ENCODE measurements around the gene UCK1.

- TF ChIP-seq CREB1 (IDR thresholded peaks at IDR 0.05): no peak
- TF ChIP-seq NRF1 (IDR thresholded peaks at IDR 0.05; ENCODE audit: low read depth, low read length): no peak
- no peak for TF ChIP-seq NANOG (IDR thresholded peaks at IDR 0.05; ENCODE audit: insufficient read depth, low read depth, low read length, poor library complexity, severe bottlenecking)
- TF ChIP-seq, protein P1, sequence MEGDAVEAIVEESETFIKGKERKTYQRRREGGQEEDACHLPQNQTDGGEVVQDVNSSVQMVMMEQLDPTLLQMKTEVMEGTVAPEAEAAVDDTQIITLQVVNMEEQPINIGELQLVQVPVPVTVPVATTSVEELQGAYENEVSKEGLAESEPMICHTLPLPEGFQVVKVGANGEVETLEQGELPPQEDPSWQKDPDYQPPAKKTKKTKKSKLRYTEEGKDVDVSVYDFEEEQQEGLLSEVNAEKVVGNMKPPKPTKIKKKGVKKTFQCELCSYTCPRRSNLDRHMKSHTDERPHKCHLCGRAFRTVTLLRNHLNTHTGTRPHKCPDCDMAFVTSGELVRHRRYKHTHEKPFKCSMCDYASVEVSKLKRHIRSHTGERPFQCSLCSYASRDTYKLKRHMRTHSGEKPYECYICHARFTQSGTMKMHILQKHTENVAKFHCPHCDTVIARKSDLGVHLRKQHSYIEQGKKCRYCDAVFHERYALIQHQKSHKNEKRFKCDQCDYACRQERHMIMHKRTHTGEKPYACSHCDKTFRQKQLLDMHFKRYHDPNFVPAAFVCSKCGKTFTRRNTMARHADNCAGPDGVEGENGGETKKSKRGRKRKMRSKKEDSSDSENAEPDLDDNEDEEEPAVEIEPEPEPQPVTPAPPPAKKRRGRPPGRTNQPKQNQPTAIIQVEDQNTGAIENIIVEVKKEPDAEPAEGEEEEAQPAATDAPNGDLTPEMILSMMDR (IDR thresholded peaks at IDR 0.05; ENCODE audit: control extremely low read depth in 1 of 3, insufficient read depth in 1 of 3, low read depth in 1 of 3, low read length in 3 of 3): no peak
- no peak for TF ChIP-seq RXRA (IDR thresholded peaks at IDR 0.05; ENCODE audit: insufficient read depth, low read depth, low read length)
- TF ChIP-seq JUN (IDR thresholded peaks at IDR 0.05; ENCODE audit: low read depth, low read length): no peak
- TF ChIP-seq RAD21 (IDR thresholded peaks at IDR 0.05 in 1 of 2, conservative IDR thresholded peaks at IDR 0.05 in 1 of 2; ENCODE audit: low read depth in 2 of 2, low read length in 2 of 2): no peak
- no peak for TF ChIP-seq YY1 (IDR thresholded peaks at IDR 0.05; ENCODE audit: low read depth, low read length)
- no peak for TF ChIP-seq USF2 (IDR thresholded peaks at IDR 0.05; ENCODE audit: low read length)
- no peak for TF ChIP-seq EZH2 (IDR thresholded peaks at IDR 0.05; ENCODE audit: low read depth, low read length, severe bottlenecking)
Measured at GRCh38 chr9:131511880-131512279, 19.2 kb downstream of the UCK1 start.

Measured in H1 (cell line).